ENCODE measurements around the gene AGL.

- TF ChIP-seq CTCF (IDR thresholded peaks at IDR 0.05) (no peak), POLR2A (IDR thresholded peaks at IDR 0.05) (no peak)
These were observed 35.7 kb upstream of the AGL start for GRCh38 chr1:99814373-99814900.
